Measurements from ENCODE around the gene ALKAL2. TPM values are rescaled to one million over a fixed set of nuclear protein-coding genes. Genes with fewer than 3 reads are reported as not detected.

ALKAL2 gene
- total RNA-seq, 1 donor from 2014 or later: 1.5 TPM

DNA sequence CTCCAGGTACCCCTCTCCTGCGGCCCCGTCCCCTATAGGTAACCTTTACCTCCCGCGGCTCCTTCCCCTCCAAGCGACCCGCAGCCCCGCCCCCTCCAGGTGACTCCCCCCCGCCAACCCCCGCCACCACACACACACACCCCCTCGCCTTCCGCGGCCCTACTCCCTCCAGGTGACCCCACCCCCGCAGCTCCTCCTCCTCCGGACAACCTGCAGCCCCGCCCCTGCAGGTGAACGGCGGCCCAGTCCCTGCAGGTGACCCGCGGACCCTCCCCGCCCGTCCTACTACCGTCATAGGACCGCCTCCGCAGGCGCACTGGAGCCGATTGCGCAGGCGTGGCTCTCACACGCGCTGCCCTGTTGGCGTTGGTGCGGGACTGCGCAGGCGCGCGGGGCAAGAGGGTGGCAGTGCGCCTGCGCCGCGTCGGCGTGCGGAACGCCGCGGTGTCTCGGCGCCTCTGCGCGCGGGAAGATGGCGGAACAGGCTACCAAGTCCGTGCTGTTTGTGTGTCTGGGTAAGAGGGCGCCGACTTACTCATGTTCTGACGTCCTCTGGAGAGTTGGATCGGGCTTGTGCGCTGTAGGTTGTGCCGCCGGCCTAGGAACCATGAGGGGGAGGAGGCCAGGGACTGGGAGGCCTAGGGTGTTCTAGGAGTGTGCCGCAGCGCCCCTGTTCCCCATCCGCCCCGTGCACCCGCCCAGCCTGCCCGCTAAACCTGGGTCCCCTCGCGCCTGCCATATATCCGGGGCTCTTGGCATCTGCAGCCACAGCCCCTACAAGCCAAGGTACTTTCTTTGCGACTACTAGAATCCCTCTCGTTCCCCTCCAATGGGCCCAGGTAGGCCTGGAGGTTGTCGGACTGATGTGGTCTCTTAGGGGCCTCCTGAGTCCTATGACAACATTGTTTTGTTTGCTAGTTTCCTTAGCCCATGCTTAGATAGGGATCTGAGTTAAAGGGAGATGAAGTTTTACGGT, 23.1 kb downstream of the ALKAL2 start, which contains the start of gene ACP1:
Gene ACP1 (plus strand): TSS at position 455 of the 976 bp plus-strand sequence. CDS start 18 bp downstream, at position 473.
- Histone ChIP-seq H4K20me1 (ENCODE audit: insufficient read depth, low read length) (peaks cover 42% of the 10 kb centered on the region), H3K9me3 (ENCODE audit: insufficient read depth, low read depth, low read length) (no peaks in the 10 kb centered on the region), H3K27me3 (ENCODE audit: insufficient read depth, low read length) (no peaks in the 10 kb centered on the region), H3K4me1 (ENCODE audit: insufficient read depth, low read length) (peaks cover 11% of the 10 kb centered on the region), H3K4me3 (ENCODE audit: insufficient read depth, low read depth, low read length) (peak within 1 kb of the TSS; percentile 84), H3K9ac (ENCODE audit: low read length) (peak within 1 kb of the TSS; percentile 92), H2AFZ (ENCODE audit: low read depth, low read length) (peak within 1 kb of the TSS; percentile 98), H3K27ac (ENCODE audit: low read depth, low read length) (peak within 1 kb of the TSS; percentile 97), H3K36me3 (ENCODE audit: insufficient read depth, low read length) (no peaks in the 10 kb centered on the region), H3K79me2 (ENCODE audit: insufficient read depth, low read length) (peaks cover 63% of the 10 kb centered on the region), H3K4me2 (ENCODE audit: low read length) (peak within 1 kb of the TSS; percentile 91)
- H3K4me1 Mint-ChIP-seq (ENCODE audit: low read depth, unreplicated experiment): peaks cover 18% of the 10 kb centered on the region
- no peak for TF ChIP-seq EZH2 (IDR thresholded peaks at IDR 0.05; ENCODE audit: insufficient read depth, low read length)
- TF ChIP-seq, protein P1, sequence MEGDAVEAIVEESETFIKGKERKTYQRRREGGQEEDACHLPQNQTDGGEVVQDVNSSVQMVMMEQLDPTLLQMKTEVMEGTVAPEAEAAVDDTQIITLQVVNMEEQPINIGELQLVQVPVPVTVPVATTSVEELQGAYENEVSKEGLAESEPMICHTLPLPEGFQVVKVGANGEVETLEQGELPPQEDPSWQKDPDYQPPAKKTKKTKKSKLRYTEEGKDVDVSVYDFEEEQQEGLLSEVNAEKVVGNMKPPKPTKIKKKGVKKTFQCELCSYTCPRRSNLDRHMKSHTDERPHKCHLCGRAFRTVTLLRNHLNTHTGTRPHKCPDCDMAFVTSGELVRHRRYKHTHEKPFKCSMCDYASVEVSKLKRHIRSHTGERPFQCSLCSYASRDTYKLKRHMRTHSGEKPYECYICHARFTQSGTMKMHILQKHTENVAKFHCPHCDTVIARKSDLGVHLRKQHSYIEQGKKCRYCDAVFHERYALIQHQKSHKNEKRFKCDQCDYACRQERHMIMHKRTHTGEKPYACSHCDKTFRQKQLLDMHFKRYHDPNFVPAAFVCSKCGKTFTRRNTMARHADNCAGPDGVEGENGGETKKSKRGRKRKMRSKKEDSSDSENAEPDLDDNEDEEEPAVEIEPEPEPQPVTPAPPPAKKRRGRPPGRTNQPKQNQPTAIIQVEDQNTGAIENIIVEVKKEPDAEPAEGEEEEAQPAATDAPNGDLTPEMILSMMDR (IDR thresholded peaks at IDR 0.05; ENCODE audit: insufficient read depth, low read depth, low read length): no peak
- peaks cover 1% of the 10 kb centered on the region for H3K36me3 Mint-ChIP-seq (ENCODE audit: low read depth, unreplicated experiment)
- H3K4me3 Mint-ChIP-seq (ENCODE audit: unreplicated experiment): peak within 1 kb of the TSS; percentile 96
- DNase-seq (ENCODE audit: low read depth) (peak; percentile 78), FAIRE-seq (no peak)
- H3K9me3 Mint-ChIP-seq (ENCODE audit: unreplicated experiment): peaks cover 5% of the 10 kb centered on the region
- H3K27ac Mint-ChIP-seq (ENCODE audit: unreplicated experiment): peak within 1 kb of the TSS; percentile 91
- no peaks in the 10 kb centered on the region for H3K27me3 Mint-ChIP-seq (ENCODE audit: low read depth, unreplicated experiment)

DNA sequence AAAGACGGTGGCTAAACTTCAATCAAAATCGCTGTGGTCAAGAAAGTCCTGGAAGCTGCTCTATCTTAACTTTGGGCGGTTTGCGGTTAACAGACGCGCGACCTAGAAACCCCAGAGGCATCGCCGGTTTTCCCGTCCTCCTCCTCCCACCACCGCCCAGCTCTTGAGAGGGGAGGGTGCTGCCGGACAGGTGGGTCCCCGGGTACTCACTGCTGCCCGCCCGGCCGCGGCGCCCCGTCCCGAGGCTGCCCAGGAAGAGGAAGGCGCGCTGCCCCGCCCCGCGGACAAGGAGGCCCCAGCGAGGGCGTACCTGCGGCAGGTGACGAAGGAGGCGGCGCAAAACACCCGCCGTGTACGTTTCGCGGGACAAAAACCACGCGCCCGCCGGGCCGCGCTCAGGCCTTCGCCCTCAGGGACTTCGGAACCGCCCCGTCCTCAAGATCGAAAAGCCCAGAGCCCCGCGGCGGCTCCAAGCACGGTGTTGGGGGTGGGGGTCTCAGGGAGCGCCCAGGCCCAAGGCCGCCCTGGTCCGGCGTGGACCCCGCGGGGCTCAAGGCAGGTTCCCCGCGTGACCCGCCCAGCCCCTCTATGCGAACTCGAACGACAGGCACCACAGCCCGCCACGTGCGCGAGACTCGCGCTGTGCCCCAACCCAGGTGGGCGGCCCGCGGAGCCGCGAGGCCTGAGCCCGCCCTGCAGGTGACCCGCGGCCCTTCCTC, 24.0 kb downstream of the ALKAL2 start, which contains the start of gene SH3YL1:
Gene SH3YL1 (minus strand): TSS at position 259 of the 719 bp plus-strand sequence. CDS start 48 bp downstream, at position 211.
- peaks cover 6% of the 10 kb centered on the region for H3K9me3 Mint-ChIP-seq (ENCODE audit: unreplicated experiment)
- FAIRE-seq: no peak
- peaks cover 13% of the 10 kb centered on the region for H3K4me1 Mint-ChIP-seq (ENCODE audit: low read depth, unreplicated experiment)
- Histone ChIP-seq H3K79me2 (ENCODE audit: insufficient read depth, low read length) (peaks cover 55% of the 10 kb centered on the region), H3K4me3 (ENCODE audit: insufficient read depth, low read depth, low read length) (peak within 1 kb of the TSS; percentile 84), H3K27me3 (ENCODE audit: insufficient read depth, low read length) (no peaks in the 10 kb centered on the region), H3K27ac (ENCODE audit: low read depth, low read length) (peak within 1 kb of the TSS; percentile 97), H2AFZ (ENCODE audit: low read depth, low read length) (peak within 1 kb of the TSS; percentile 98), H3K4me1 (ENCODE audit: insufficient read depth, low read length) (peaks cover 11% of the 10 kb centered on the region), H4K20me1 (ENCODE audit: insufficient read depth, low read length) (peaks cover 34% of the 10 kb centered on the region), H3K4me2 (ENCODE audit: low read length) (peak within 1 kb of the TSS; percentile 91), H3K9me3 (ENCODE audit: insufficient read depth, low read depth, low read length) (no peaks in the 10 kb centered on the region), H3K36me3 (ENCODE audit: insufficient read depth, low read length) (no peaks in the 10 kb centered on the region), H3K9ac (ENCODE audit: low read length) (peak within 1 kb of the TSS; percentile 92)
- H3K27ac Mint-ChIP-seq (ENCODE audit: unreplicated experiment): peak within 1 kb of the TSS; percentile 91
- DNase-seq (ENCODE audit: low read depth): peak; percentile 51
- peak within 1 kb of the TSS; percentile 96 for H3K4me3 Mint-ChIP-seq (ENCODE audit: unreplicated experiment)
- no peaks in the 10 kb centered on the region for H3K27me3 Mint-ChIP-seq (ENCODE audit: low read depth, unreplicated experiment)
- no peak for TF ChIP-seq EZH2 (IDR thresholded peaks at IDR 0.05; ENCODE audit: insufficient read depth, low read length)
- TF ChIP-seq, protein P1 (IDR thresholded peaks at IDR 0.05; ENCODE audit: insufficient read depth, low read depth, low read length): no peak
- peaks cover 1% of the 10 kb centered on the region for H3K36me3 Mint-ChIP-seq (ENCODE audit: low read depth, unreplicated experiment)

All from astrocyte (in vitro differentiated cells and primary cell).